Liver (tissue), 9 donors: ENCODE measurements around the gene ETV3L. TPM values are rescaled to one million over a fixed set of nuclear protein-coding genes. Genes with fewer than 3 reads are reported as not detected.

ENCODE experiments used
- DNase-seq: peaks from one replicate; pipeline ENCODE4 v3.0.0-alpha.2; 2017; ENCODE audit warnings: low spot score
- H3K27ac ChIP-seq, 2 donors: one replicate each; pipeline ENCODE4 v1.7.0; 2013; ENCODE audit warnings: inconsistent platforms in 2 of 2, low read length in 2 of 2, control low read depth in 1 of 2, low read depth in 1 of 2, mild to moderate bottlenecking in 1 of 2
- H3K27me3 ChIP-seq, 4 donors: one replicate each; pipeline versions ENCODE4 v1.6.1 to v1.7.0; 2013; ENCODE audit warnings: low read length in 3 of 4, inconsistent platforms in 1 of 4, mild to moderate bottlenecking in 1 of 4, moderate library complexity in 1 of 4; ENCODE audit not compliant: control insufficient read depth in 4 of 4, insufficient read depth in 4 of 4
- H3K36me3 ChIP-seq, 4 donors: one replicate each; pipeline versions ENCODE4 v1.6.1 to v1.7.0; 2013; ENCODE audit warnings: low read length in 3 of 4, mild to moderate bottlenecking in 3 of 4, low read depth in 1 of 4, moderate library complexity in 1 of 4; ENCODE audit not compliant: control insufficient read depth in 4 of 4, insufficient read depth in 3 of 4
- H3K4me1 ChIP-seq, 4 donors: one replicate each; pipeline versions ENCODE4 v1.6.1 to v1.7.0; 2013; ENCODE audit warnings: low read length in 3 of 4, mild to moderate bottlenecking in 3 of 4, moderate library complexity in 1 of 4; ENCODE audit not compliant: control insufficient read depth in 4 of 4, insufficient read depth in 4 of 4
- H3K4me3 ChIP-seq, 3 donors: one replicate each; pipeline versions ENCODE4 v1.6.1 to v1.7.0; 2013; ENCODE audit warnings: low read length in 3 of 3, control low read depth in 1 of 3, low read depth in 1 of 3, mild to moderate bottlenecking in 1 of 3
- H3K9ac ChIP-seq, 2 donors: one replicate each; pipeline ENCODE4 v1.7.0; 2013; ENCODE audit warnings: low read length in 2 of 2, mild to moderate bottlenecking in 2 of 2, moderate library complexity in 2 of 2, control low read depth in 1 of 2, low read depth in 1 of 2
- H3K9me3 ChIP-seq, 4 donors: one replicate each; pipeline versions ENCODE4 v1.6.1 to v1.7.0; 2013; ENCODE audit warnings: low read length in 3 of 4; ENCODE audit not compliant: control insufficient read depth in 4 of 4
- ATF3 ChIP-seq: IDR thresholded peaks from 2 replicates; pipeline ENCODE4 v1.6.1; 2016; ENCODE audit warnings: antibody characterized with exemption
- CTCF ChIP-seq: fragments of 150-350 bp; IDR thresholded peaks from 2 replicates; pipeline ENCODE4 v1.5.1; 2017; ENCODE audit warnings: improper control_type of control experiment, low read depth, low read length; ENCODE audit not compliant: missing input control
- EGR1 ChIP-seq, 2 donors: IDR thresholded peaks; 2 replicates each; pipeline ENCODE4 v1.6.1; 2016 to 2018; ENCODE audit warnings: antibody characterized with exemption in 2 of 2, low read depth in 2 of 2
- FOXA1 ChIP-seq: IDR thresholded peaks from 2 replicates; pipeline ENCODE4 v1.6.1; 2016; ENCODE audit warnings: antibody characterized with exemption
- FOXA2 ChIP-seq: IDR thresholded peaks from 2 replicates; pipeline ENCODE4 v1.6.1; 2016; ENCODE audit warnings: antibody characterized with exemption
- GABPA ChIP-seq, 2 donors: IDR thresholded peaks in 1 of 2; conservative IDR thresholded peaks in 1 of 2; 2 replicates each; pipeline ENCODE4 v1.6.1; 2016; ENCODE audit warnings: antibody characterized with exemption in 2 of 2, mild to moderate bottlenecking in 1 of 2, moderate library complexity in 1 of 2
- HNF4A ChIP-seq, 2 donors: conservative IDR thresholded peaks; 2 replicates each; pipeline ENCODE4 v1.6.1; 2016; ENCODE audit warnings: antibody characterized with exemption in 2 of 2, mild to moderate bottlenecking in 2 of 2
- HNF4G ChIP-seq: IDR thresholded peaks from 2 replicates; pipeline ENCODE4 v1.6.1; 2016; ENCODE audit warnings: antibody characterized with exemption
- MAX ChIP-seq: IDR thresholded peaks from 2 replicates; pipeline ENCODE4 v1.6.1; 2016; ENCODE audit warnings: antibody characterized with exemption
- NR2F2 ChIP-seq: IDR thresholded peaks from 2 replicates; pipeline ENCODE4 v1.6.1; 2016; ENCODE audit warnings: antibody characterized with exemption
- RAD21 ChIP-seq, 2 donors: IDR thresholded peaks; 2 replicates each; pipeline ENCODE4 v1.6.1; 2016; ENCODE audit warnings: antibody characterized with exemption in 2 of 2, mild to moderate bottlenecking in 2 of 2
- REST ChIP-seq: IDR thresholded peaks from 2 replicates; pipeline ENCODE4 v1.6.1; 2016; ENCODE audit warnings: antibody characterized with exemption, mild to moderate bottlenecking
- RXRA ChIP-seq, 2 donors: IDR thresholded peaks; 2 replicates each; pipeline ENCODE4 v1.6.1; 2017 to 2018; ENCODE audit warnings: antibody characterized with exemption in 2 of 2, mild to moderate bottlenecking in 1 of 2
- SP1 ChIP-seq: IDR thresholded peaks from 2 replicates; pipeline ENCODE4 v1.6.1; 2018; ENCODE audit warnings: antibody characterized with exemption, mild to moderate bottlenecking
- TAF1 ChIP-seq: conservative IDR thresholded peaks from 2 replicates; pipeline ENCODE4 v1.6.1; 2016; ENCODE audit warnings: antibody characterized with exemption, mild to moderate bottlenecking
- YY1 ChIP-seq: IDR thresholded peaks from 2 replicates; pipeline ENCODE4 v1.6.1; 2016; ENCODE audit warnings: antibody characterized with exemption, mild to moderate bottlenecking
- ZBTB33 ChIP-seq: IDR thresholded peaks from 2 replicates; pipeline ENCODE4 v1.6.1; 2016; ENCODE audit warnings: antibody characterized with exemption
- WGBS: extraction: QIAGEN DNeasy Blood & Tissue Kit; methylation state at CpG from one replicate; pipeline ENCODE4 v1.1.7; 2013; 5-methylcytosine and 5-hydroxymethylcytosine counted together
- polyA plus RNA-seq, 2 donors: library from polyadenylated mRNA; stranded (reverse) in 1 of 2; unstranded in 1 of 2; fragments of 200-250 nt in 1 of 2; fragments of >200 nt in 1 of 2; fragmentation: Nextera tagmentation in 1 of 2; extraction: Ambion mirVana in 1 of 2; gene quantifications; one replicate each; pipeline versions ENCODE4 v1.2.1 to v1.2.3, GENCODE V29; 2013 to 2015
- total RNA-seq, 2 donors: library from RNA; depleted of rRNA; stranded (reverse); fragments of >200 nt; gene quantifications; one replicate each; pipeline ENCODE4 v1.2.3, GENCODE V29; 2014
- donor health status: healthy.
- donor health status: healthy.
- donor health status: healthy.
- donor health status: healthy.
- donor health status: healthy.

Gene ETV3L
- total and polyA plus RNA-seq, 4 donors, result not detected

GRCh38 chr1:157144509-157144908 is 44.9 kb upstream of the ETV3L start:
- 90% methylated on average over 1 of the region's 1 CpG for WGBS
- no peaks in the 10 kb centered on the region for H3K36me3 ChIP-seq
- no peaks in the 10 kb centered on the region for H3K27me3 ChIP-seq
- no peak overlapping the region for H3K27ac ChIP-seq
- H3K9me3 ChIP-seq, result no peaks in the 10 kb centered on the region
- no peak overlapping the region for H3K9ac ChIP-seq
- no peak for DNase-seq
- H3K4me3 ChIP-seq, result no peak overlapping the region
- no peak for TF ChIP-seq ATF3
- TF ChIP-seq HNF4A (conservative IDR thresholded peaks at IDR 0.05), result no peak
- TF ChIP-seq HNF4G, result no peak
- no peak for TF ChIP-seq RAD21 (IDR thresholded peaks at IDR 0.05)
- no peak for TF ChIP-seq CTCF
- TF ChIP-seq GABPA (IDR thresholded peaks at IDR 0.05 in 1 of 2, conservative IDR thresholded peaks at IDR 0.05 in 1 of 2), result no peak
- TF ChIP-seq TAF1, result no peak
- no peak for TF ChIP-seq EGR1 (IDR thresholded peaks at IDR 0.05; ENCODE audit: low read depth in 2 of 2)
- no peaks in the 10 kb centered on the region for H3K4me1 ChIP-seq

GRCh38 chr1:157142765-157143423 is 43.3 kb upstream of the ETV3L start:
- no peak for TF ChIP-seq HNF4A (conservative IDR thresholded peaks at IDR 0.05)
- TF ChIP-seq SP1, result no peak
- no peak for TF ChIP-seq RAD21 (IDR thresholded peaks at IDR 0.05)
- TF ChIP-seq RXRA (IDR thresholded peaks at IDR 0.05), result no peak
- no peak for TF ChIP-seq FOXA1
- TF ChIP-seq TAF1, result no peak
- no peak for TF ChIP-seq NR2F2
- TF ChIP-seq EGR1 (IDR thresholded peaks at IDR 0.05; ENCODE audit: low read depth in 2 of 2), result no peak
- TF ChIP-seq ZBTB33, result no peak
- no peak for TF ChIP-seq MAX
- no peak for TF ChIP-seq REST
- no peak for TF ChIP-seq FOXA2
- TF ChIP-seq CTCF, result no peak
- no peak for TF ChIP-seq GABPA (IDR thresholded peaks at IDR 0.05 in 1 of 2, conservative IDR thresholded peaks at IDR 0.05 in 1 of 2)
- no peak for TF ChIP-seq YY1
- TF ChIP-seq ATF3, result no peak
- no peak for DNase-seq
- Histone ChIP-seq H3K27ac (no peak overlapping the region), H3K27me3 (no peaks in the 10 kb centered on the region), H3K9me3 (no peaks in the 10 kb centered on the region), H3K36me3 (no peaks in the 10 kb centered on the region), H3K4me1 (peaks cover 0 to 7% (median 4%) of the 10 kb centered on the region in 4 donors), H3K4me3 (no peak overlapping the region), H3K9ac (no peak overlapping the region)
- WGBS, result 88% methylated on average over 3 of the region's 3 CpGs
